HepG2 (cell line): Measurements from ENCODE around the gene SERTAD1. TPM values are rescaled to one million over a fixed set of nuclear protein-coding genes. Genes with fewer than 3 reads are reported as not detected.

ENCODE experiments used
- ETV6 ChIP-seq: sonication (generic); formaldehyde crosslinking; conservative IDR thresholded peaks from 2 replicates; pipeline ENCODE4 v1.4.0; 2020; ENCODE audit warnings: missing genetic modification reagents
- FOXA1 ChIP-seq, 2 experiments: fragments of 450-650 bp in 1 of 2; sonication (generic) in 1 of 2; formaldehyde crosslinking in 1 of 2; IDR thresholded peaks; 2 replicates each; pipeline versions ENCODE4 v1.4.0 to v1.6.1; 2016 to 2020; ENCODE audit warnings: missing genetic modification reagents in 1 of 2
- NFATC3 ChIP-seq: sonication (generic); formaldehyde crosslinking; IDR thresholded peaks from 2 replicates; pipeline ENCODE4 v1.5.1; 2020; ENCODE audit warnings: mild to moderate bottlenecking, missing genetic modification reagents
- NFRKB ChIP-seq: fragments of 450-650 bp; IDR thresholded peaks from 2 replicates; pipeline ENCODE4 v1.6.1; 2017
- NR2F6 ChIP-seq, 2 experiments: IDR thresholded peaks; 2 replicates each; pipeline ENCODE4 v1.6.1; 2016; ENCODE audit warnings: antibody characterized with exemption in 1 of 2, mild to moderate bottlenecking in 1 of 2
- PTBP1 ChIP-seq: fragments of 200-400 bp; formaldehyde crosslinking; IDR thresholded peaks from 2 replicates; pipeline ENCODE4 v1.6.1; 2018; ENCODE audit warnings: low read length, low read depth; ENCODE audit not compliant: poor library complexity, severe bottlenecking
- SIN3A ChIP-seq: IDR thresholded peaks from 2 replicates; pipeline ENCODE4 v1.6.1; 2011; ENCODE audit warnings: low read depth, mild to moderate bottlenecking, control low read depth, low read length, borderline replicate concordance
- SIX1 ChIP-seq: sonication (generic); formaldehyde crosslinking; IDR thresholded peaks from 2 replicates; pipeline ENCODE4 v1.4.0; 2020; ENCODE audit warnings: missing genetic modification reagents, borderline replicate concordance
- SMC3 ChIP-seq: IDR thresholded peaks from 2 replicates; pipeline ENCODE4 v1.6.1; 2011; ENCODE audit warnings: low read length, improper control_type of control experiment
- STAG1 ChIP-seq: sonication (generic); formaldehyde crosslinking; IDR thresholded peaks from 2 replicates; pipeline ENCODE4 v1.4.0; 2020; ENCODE audit warnings: missing genetic modification reagents
- ZBTB7A ChIP-seq: sonication (generic); formaldehyde crosslinking; IDR thresholded peaks from 2 replicates; pipeline ENCODE4 v1.8.0; 2022; ENCODE audit warnings: mild to moderate bottlenecking, missing genetic modification reagents
- ZMYM4 ChIP-seq: sonication (generic); formaldehyde crosslinking; IDR thresholded peaks from 2 replicates; pipeline ENCODE4 v1.8.1; 2023; ENCODE audit warnings: mild to moderate bottlenecking, missing genetic modification reagents
- ZNF124 ChIP-seq: sonication (generic); formaldehyde crosslinking; IDR thresholded peaks from 2 replicates; pipeline ENCODE4 v1.4.0; 2020; ENCODE audit warnings: missing genetic modification reagents
- ZNF44 ChIP-seq: sonication (generic); formaldehyde crosslinking; IDR thresholded peaks from 2 replicates; pipeline ENCODE4 v1.5.1; 2020; ENCODE audit warnings: mild to moderate bottlenecking, missing genetic modification reagents
- ZNF550 ChIP-seq: sonication (generic); formaldehyde crosslinking; IDR thresholded peaks from 2 replicates; pipeline ENCODE4 v1.4.0; 2020; ENCODE audit warnings: mild to moderate bottlenecking, missing genetic modification reagents, borderline replicate concordance
- ZNF570 ChIP-seq: sonication (generic); formaldehyde crosslinking; IDR thresholded peaks from 2 replicates; pipeline ENCODE4 v1.4.0; 2020; ENCODE audit warnings: mild to moderate bottlenecking, missing genetic modification reagents, borderline replicate concordance
- ZNF768 ChIP-seq: sonication (generic); formaldehyde crosslinking; IDR thresholded peaks from 2 replicates; pipeline ENCODE4 v1.4.0; 2020; ENCODE audit warnings: missing genetic modification reagents
- ZSCAN25 ChIP-seq: sonication (generic); formaldehyde crosslinking; IDR thresholded peaks from 2 replicates; pipeline ENCODE4 v1.8.0; 2022; ENCODE audit warnings: mild to moderate bottlenecking, missing genetic modification reagents
- polyA plus RNA-seq, 8 experiments: library from polyadenylated mRNA; depleted of rRNA in 3 of 8; stranded (reverse) in 7 of 8; unstranded in 1 of 8; fragments of >200 nt; fragmentation: Illumina TruSeq in 4 of 8; extraction: Trizol in 4 of 8; gene quantifications; 2 replicates each; pipeline versions ENCODE4 v1.2.1 to v1.2.3, GENCODE V29; 2011 to 2016; ENCODE audit warnings: low read depth in 4 of 8, missing spikeins in 1 of 8, mixed read lengths in 1 of 8; ENCODE audit not compliant: insufficient read depth in 1 of 8
- total RNA-seq, 5 experiments: library from RNA; depleted of rRNA; stranded (reverse); fragments of >200 nt; fragmentation: Illumina TruSeq; extraction: Trizol; gene quantifications; 2 replicates each; pipeline ENCODE4 v1.2.3, GENCODE V29; 2016; ENCODE audit warnings: low read depth in 1 of 5
- TF ChIP-seq, protein P1 (sequence below): sonication (generic); formaldehyde crosslinking; IDR thresholded peaks from 2 replicates; pipeline ENCODE4 v1.5.0; 2020; ENCODE audit warnings: mild to moderate bottlenecking, missing genetic modification reagents, borderline replicate concordance
- TF ChIP-seq, protein P2 (sequence below): sonication (generic); IDR thresholded peaks from 2 replicates; pipeline ENCODE4 v1.6.1; 2016; ENCODE audit warnings: low read depth, borderline replicate concordance
- TF ChIP-seq, protein P3 (sequence below): IDR thresholded peaks from 2 replicates; pipeline ENCODE4 v1.6.1; 2018; ENCODE audit warnings: missing genetic modification reagents, mild to moderate bottlenecking, missing compliant biosample characterization
- TF ChIP-seq, protein P4 (sequence below): sonication (generic); formaldehyde crosslinking; conservative IDR thresholded peaks from 2 replicates; pipeline ENCODE4 v1.8.0; 2022; ENCODE audit warnings: missing genetic modification reagents

SERTAD1 gene
- total and polyA plus RNA-seq, 2 of the 13 experiments (the other 11 are each of a cell fraction or from before 2014, with no cell fraction given): 4.3 to 4.5 TPM

DNA sequence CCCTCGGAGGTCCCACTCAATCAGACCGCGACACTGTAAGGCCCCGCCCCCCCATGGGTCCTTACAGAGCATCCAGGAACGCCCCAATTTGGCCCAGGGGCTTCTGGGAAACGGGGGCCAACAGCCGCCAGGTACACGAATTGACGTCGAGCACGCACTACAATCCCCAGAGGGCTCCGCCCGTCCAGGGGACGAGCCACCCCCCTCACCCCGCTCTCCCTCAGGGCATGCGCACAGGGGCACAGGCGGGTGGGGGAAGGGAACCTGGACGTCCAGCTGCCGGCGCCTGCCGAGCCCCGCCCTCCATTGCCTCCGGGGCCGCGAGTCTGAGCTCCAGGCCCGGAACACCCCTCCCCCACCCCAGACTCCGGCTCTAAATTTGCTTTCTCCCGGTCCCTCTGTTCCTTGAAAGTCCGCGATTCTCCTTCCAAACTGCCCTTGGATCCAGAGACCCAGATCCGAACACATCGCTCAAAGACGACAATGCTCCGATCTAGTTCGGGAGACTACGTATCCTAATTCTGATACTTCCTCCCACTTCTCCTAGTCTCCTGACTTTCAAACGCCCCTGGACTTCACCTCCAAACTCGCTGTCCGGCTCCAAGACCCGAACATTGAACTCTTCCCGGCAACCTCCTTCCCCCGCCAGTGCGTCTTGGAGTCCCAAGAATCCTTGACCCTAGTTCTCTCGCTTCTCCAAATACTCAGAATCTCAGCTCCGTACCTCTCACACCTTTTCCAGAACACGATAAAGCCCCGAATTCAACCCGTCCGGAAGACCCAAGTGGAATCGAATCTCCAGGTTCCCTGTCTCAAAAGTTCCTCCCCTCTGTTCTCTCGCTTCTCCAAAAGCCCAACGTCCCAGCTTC is 17.6 kb upstream of the SERTAD1 start (continued):
- TF ChIP-seq NR2F6 (IDR thresholded peaks at IDR 0.05): peak; percentile 31; the same call in 1 of the 2 replicates
- peak; percentile 45; the same call in 1 of the 2 replicates for TF ChIP-seq NR2F6 (CRISPR knock-in tag; IDR thresholded peaks at IDR 0.05)
- no peak for TF ChIP-seq FOXA1 (IDR thresholded peaks at IDR 0.05)
- no peak for TF ChIP-seq FOXA1 (CRISPR knock-in tag; IDR thresholded peaks at IDR 0.05)
- no peak for TF ChIP-seq NFATC3 (CRISPR knock-in tag)
- TF ChIP-seq NFRKB: no peak
- TF ChIP-seq SIX1 (CRISPR knock-in tag): no peak
- no peak for TF ChIP-seq ZNF570 (CRISPR knock-in tag)
- TF ChIP-seq, protein P1, sequence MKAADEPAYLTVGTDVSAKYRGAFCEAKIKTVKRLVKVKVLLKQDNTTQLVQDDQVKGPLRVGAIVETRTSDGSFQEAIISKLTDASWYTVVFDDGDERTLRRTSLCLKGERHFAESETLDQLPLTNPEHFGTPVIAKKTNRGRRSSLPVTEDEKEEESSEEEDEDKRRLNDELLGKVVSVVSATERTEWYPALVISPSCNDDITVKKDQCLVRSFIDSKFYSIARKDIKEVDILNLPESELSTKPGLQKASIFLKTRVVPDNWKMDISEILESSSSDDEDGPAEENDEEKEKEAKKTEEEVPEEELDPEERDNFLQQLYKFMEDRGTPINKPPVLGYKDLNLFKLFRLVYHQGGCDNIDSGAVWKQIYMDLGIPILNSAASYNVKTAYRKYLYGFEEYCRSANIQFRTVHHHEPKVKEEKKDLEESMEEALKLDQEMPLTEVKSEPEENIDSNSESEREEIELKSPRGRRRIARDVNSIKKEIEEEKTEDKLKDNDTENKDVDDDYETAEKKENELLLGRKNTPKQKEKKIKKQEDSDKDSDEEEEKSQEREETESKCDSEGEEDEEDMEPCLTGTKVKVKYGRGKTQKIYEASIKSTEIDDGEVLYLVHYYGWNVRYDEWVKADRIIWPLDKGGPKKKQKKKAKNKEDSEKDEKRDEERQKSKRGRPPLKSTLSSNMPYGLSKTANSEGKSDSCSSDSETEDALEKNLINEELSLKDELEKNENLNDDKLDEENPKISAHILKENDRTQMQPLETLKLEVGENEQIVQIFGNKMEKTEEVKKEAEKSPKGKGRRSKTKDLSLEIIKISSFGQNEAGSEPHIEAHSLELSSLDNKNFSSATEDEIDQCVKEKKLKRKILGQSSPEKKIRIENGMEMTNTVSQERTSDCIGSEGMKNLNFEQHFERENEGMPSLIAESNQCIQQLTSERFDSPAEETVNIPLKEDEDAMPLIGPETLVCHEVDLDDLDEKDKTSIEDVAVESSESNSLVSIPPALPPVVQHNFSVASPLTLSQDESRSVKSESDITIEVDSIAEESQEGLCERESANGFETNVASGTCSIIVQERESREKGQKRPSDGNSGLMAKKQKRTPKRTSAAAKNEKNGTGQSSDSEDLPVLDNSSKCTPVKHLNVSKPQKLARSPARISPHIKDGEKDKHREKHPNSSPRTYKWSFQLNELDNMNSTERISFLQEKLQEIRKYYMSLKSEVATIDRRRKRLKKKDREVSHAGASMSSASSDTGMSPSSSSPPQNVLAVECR (CRISPR knock-in tag): peak; percentile 66; the same call in 1 of the 2 replicates
- TF ChIP-seq, protein P2, sequence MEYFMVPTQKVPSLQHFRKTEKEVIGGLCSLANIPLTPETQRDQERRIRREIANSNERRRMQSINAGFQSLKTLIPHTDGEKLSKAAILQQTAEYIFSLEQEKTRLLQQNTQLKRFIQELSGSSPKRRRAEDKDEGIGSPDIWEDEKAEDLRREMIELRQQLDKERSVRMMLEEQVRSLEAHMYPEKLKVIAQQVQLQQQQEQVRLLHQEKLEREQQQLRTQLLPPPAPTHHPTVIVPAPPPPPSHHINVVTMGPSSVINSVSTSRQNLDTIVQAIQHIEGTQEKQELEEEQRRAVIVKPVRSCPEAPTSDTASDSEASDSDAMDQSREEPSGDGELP: peak; percentile 92
- TF ChIP-seq ZNF44 (CRISPR knock-in tag): no peak
- TF ChIP-seq ZSCAN25 (CRISPR knock-in tag): no peak
- peak; percentile 58 for TF ChIP-seq ZMYM4 (CRISPR knock-in tag)
- peak; percentile 70; the same call in 1 of the 2 replicates for TF ChIP-seq SIN3A
- TF ChIP-seq, protein P3, sequence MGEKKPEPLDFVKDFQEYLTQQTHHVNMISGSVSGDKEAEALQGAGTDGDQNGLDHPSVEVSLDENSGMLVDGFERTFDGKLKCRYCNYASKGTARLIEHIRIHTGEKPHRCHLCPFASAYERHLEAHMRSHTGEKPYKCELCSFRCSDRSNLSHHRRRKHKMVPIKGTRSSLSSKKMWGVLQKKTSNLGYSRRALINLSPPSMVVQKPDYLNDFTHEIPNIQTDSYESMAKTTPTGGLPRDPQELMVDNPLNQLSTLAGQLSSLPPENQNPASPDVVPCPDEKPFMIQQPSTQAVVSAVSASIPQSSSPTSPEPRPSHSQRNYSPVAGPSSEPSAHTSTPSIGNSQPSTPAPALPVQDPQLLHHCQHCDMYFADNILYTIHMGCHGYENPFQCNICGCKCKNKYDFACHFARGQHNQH (CRISPR knock-in tag): 0 out of 2 replicates have a peak, but pooled peaks have one; percentile 48
- TF ChIP-seq ZBTB7A (CRISPR knock-in tag): no peak
- TF ChIP-seq PTBP1: no peak
- TF ChIP-seq ETV6 (CRISPR knock-in tag): no peak
- no peak for TF ChIP-seq SMC3
- TF ChIP-seq ZNF550 (CRISPR knock-in tag): no peak
- TF ChIP-seq, protein P4, sequence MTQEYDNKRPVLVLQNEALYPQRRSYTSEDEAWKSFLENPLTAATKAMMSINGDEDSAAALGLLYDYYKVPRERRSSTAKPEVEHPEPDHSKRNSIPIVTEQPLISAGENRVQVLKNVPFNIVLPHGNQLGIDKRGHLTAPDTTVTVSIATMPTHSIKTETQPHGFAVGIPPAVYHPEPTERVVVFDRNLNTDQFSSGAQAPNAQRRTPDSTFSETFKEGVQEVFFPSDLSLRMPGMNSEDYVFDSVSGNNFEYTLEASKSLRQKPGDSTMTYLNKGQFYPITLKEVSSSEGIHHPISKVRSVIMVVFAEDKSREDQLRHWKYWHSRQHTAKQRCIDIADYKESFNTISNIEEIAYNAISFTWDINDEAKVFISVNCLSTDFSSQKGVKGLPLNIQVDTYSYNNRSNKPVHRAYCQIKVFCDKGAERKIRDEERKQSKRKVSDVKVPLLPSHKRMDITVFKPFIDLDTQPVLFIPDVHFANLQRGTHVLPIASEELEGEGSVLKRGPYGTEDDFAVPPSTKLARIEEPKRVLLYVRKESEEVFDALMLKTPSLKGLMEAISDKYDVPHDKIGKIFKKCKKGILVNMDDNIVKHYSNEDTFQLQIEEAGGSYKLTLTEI (CRISPR knock-in tag): no peak
- no peak for TF ChIP-seq ZNF124 (CRISPR knock-in tag)
- TF ChIP-seq ZNF768 (CRISPR knock-in tag): no peak
- peak; percentile 7; the same call in 1 of the 2 replicates for TF ChIP-seq STAG1 (CRISPR knock-in tag)
